A673 (cell line): ENCODE results near the gene FILIP1. TPM values are rescaled to one million over a fixed set of nuclear protein-coding genes. Genes with fewer than 3 reads are reported as not detected.

Experiments used
- BruUV-seq: library from RNA; stranded (reverse); fragments of 400-500 nt; replicated peaks from 2 replicates; lab custom pipeline; 2021; lab: Mats Ljungman, UMichigan
- CTCF ChIA-PET: fragments of 300-600 bp; sonication (Branson Sonifier 250); formaldehyde crosslinking; loops from one replicate; lab custom pipeline; 2022; ENCODE audit warnings: antibody characterized with exemption; lab: Charles Lee
- POLR2A ChIA-PET: fragments of 300-600 bp; sonication (Branson Sonifier 250); formaldehyde crosslinking; loops from one replicate; lab custom pipeline; 2022; ENCODE audit warnings: antibody characterized with exemption; ENCODE audit not compliant: low non-redundant PET; lab: Charles Lee
- DNase-seq: peaks from one replicate; pipeline ENCODE4 v3.0.0-alpha.2; 2015; ENCODE audit warnings: low spot score
- H3K27ac ChIP-seq: fragments of 200-600 bp; sonication (generic); 2 replicates; pipeline ENCODE4 v1.5.1; 2016; ENCODE audit warnings: mixed run types, low read depth, mild to moderate bottlenecking, mixed read lengths, antibody characterized with exemption, low read length; ENCODE audit not compliant: poor library complexity, severe bottlenecking
- H3K27me3 ChIP-seq: fragments of 200-600 bp; sonication (generic); replicated peaks from 2 replicates; pipeline ENCODE4 v1.6.1; 2017; ENCODE audit warnings: mixed run types, low read depth, mild to moderate bottlenecking, mixed read lengths, antibody characterized with exemption, low read length; ENCODE audit not compliant: insufficient read depth, poor library complexity
- H3K36me3 ChIP-seq: fragments of 200-600 bp; sonication (generic); 2 replicates; pipeline ENCODE4 v1.6.1; 2016; ENCODE audit warnings: mixed run types, mild to moderate bottlenecking, mixed read lengths, antibody characterized with exemption, low read length; ENCODE audit not compliant: insufficient read depth, poor library complexity, severe bottlenecking
- H3K4me1 ChIP-seq: fragments of 200-600 bp; sonication (generic); 2 replicates; pipeline ENCODE4 v1.6.1; 2017; ENCODE audit warnings: mixed run types, mild to moderate bottlenecking, mixed read lengths, antibody characterized with exemption, low read length; ENCODE audit not compliant: insufficient read depth, poor library complexity, severe bottlenecking
- H3K4me3 ChIP-seq: fragments of 200-600 bp; sonication (generic); 2 replicates; pipeline ENCODE4 v1.5.1; 2016; ENCODE audit warnings: low read depth, mixed run types, mild to moderate bottlenecking, mixed read lengths, low read length; ENCODE audit not compliant: poor library complexity, severe bottlenecking
- H3K9me3 ChIP-seq: fragments of 200-600 bp; sonication (generic); 2 replicates; pipeline ENCODE4 v1.6.1; 2016; ENCODE audit warnings: mixed run types, low read depth, mild to moderate bottlenecking, mixed read lengths, antibody characterized with exemption, low read length; ENCODE audit not compliant: poor library complexity, severe bottlenecking
- CTCF ChIP-seq: fragments of 300-800, 200-600 bp; sonication (generic); conservative IDR thresholded peaks from 2 replicates; pipeline ENCODE4 v1.5.1; 2017; ENCODE audit warnings: low read depth, mild to moderate bottlenecking, antibody characterized with exemption, low read length, moderate library complexity, mixed read lengths
- EZH2 ChIP-seq: fragments of 200-600 bp; sonication (generic); IDR thresholded peaks from 2 replicates; pipeline ENCODE4 v1.6.1; 2017; ENCODE audit warnings: borderline replicate concordance, low read depth, mild to moderate bottlenecking, mixed read lengths, antibody characterized with exemption, low read length; ENCODE audit not compliant: poor library complexity, severe bottlenecking
- intact Hi-C: fragments of 100-400 bp; cut with micrococcal nuclease; formaldehyde crosslinking; loops from one replicate; pipeline ENCODE4 v1.10.0; 2022; ENCODE audit not compliant: unreplicated experiment
- total RNA-seq: library from RNA; stranded (reverse); gene quantifications from 2 replicates; pipeline ENCODE4 v1.2.3, GENCODE V29; 2021

The FILIP1 gene
- total RNA-seq, 1 experiment from 2014 or later, result 0.32 TPM

DNA sequence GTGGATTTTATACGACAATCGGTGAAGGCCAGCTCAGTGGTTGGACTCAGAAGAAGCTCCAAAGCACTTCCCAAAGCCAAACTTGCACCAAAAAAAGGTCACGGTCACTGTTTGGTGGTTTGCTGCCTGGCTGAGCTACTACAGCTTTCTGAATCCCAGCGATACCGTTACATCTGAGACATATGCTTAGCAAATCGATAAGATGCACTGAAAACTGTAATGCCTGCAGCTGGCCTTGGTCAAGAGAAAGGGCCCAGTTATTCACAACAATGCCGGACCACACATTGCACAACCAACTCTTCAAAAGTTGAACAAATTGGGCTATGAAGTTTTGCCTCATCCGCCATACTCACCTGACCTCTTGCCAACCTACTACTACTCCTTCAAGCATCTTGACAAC lies 70.2 kb downstream of the FILIP1 start:
- no TSS peak for BruUV-seq
- Histone ChIP-seq H3K27me3 (no peaks in the 10 kb centered on the region), H3K4me3 (no peak overlapping the region), H3K27ac (no peak overlapping the region), H3K9me3 (no peaks in the 10 kb centered on the region), H3K36me3 (no peaks in the 10 kb centered on the region), H3K4me1 (peaks cover 10% of the 10 kb centered on the region)
- POLR2A ChIA-PET, result no interaction called here
- CTCF ChIA-PET, result no interaction called here
- no peak for TF ChIP-seq EZH2
- no peak for TF ChIP-seq CTCF
- DNase-seq, result no peak
- intact Hi-C loops, result no loop called here

- TF ChIP-seq CTCF, result no peak
- no peak for TF ChIP-seq EZH2
- BruUV-seq, result no TSS peak
- Histone ChIP-seq H3K9me3 (no peaks in the 10 kb centered on the region), H3K27ac (no peak overlapping the region), H3K4me1 (peaks cover 10% of the 10 kb centered on the region), H3K27me3 (no peaks in the 10 kb centered on the region), H3K4me3 (no peak overlapping the region), H3K36me3 (no peaks in the 10 kb centered on the region)
- intact Hi-C loops, result no loop called here
- ChIA-PET CTCF (no interaction called here), POLR2A (no interaction called here)
- DNase-seq, result no peak
Observed at GRCh38 chr6:75422024-75422639, 71.5 kb downstream of the FILIP1 start.

GRCh38 chr6:75421316-75422023 lies 72.1 kb downstream of the FILIP1 start:
- BruUV-seq, result no TSS peak
- DNase-seq, result no peak

More at GRCh38 chr6:75421316-75422023, 72.1 kb downstream of the FILIP1 start:
- ChIA-PET CTCF (no interaction called here), POLR2A (no interaction called here)
- no peak overlapping the region for H3K4me3 ChIP-seq
- H3K36me3 ChIP-seq, result no peaks in the 10 kb centered on the region
- H3K4me1 ChIP-seq, result peaks cover 12% of the 10 kb centered on the region
- intact Hi-C loops, result no loop called here
- TF ChIP-seq CTCF, result no peak
- TF ChIP-seq EZH2, result no peak
- H3K27me3 ChIP-seq, result no peaks in the 10 kb centered on the region
- no peak overlapping the region for H3K27ac ChIP-seq
- no peaks in the 10 kb centered on the region for H3K9me3 ChIP-seq
